CD14-positive monocyte (primary cell): ENCODE data around the gene ZFYVE28. TPM values are rescaled to one million over a fixed set of nuclear protein-coding genes. Genes with fewer than 3 reads are reported as not detected.

Experiments used
- DNase-seq, 3 donors: peaks; one replicate each; pipeline ENCODE4 v3.0.0-alpha.2; 2011 to 2022
- H2AFZ ChIP-seq: 2 replicates; pipeline ENCODE4 v1.6.0; 2012; ENCODE audit warnings: mild to moderate bottlenecking, low read depth, low read length, inconsistent platforms; ENCODE audit not compliant: insufficient read depth, poor library complexity, severe bottlenecking
- H3K27ac ChIP-seq, 2 donors: 1 replicate in 1 of 2; 2 replicates in 1 of 2; pipeline ENCODE4 v1.5.1; 2012 to 2013; ENCODE audit warnings: low read length in 2 of 2, control low read depth in 1 of 2, inconsistent platforms in 1 of 2, low read depth in 1 of 2, mild to moderate bottlenecking in 1 of 2
- H3K27me3 ChIP-seq, 2 donors: one replicate each; pipeline versions ENCODE4 v1.6.0 to v1.6.1; 2011 to 2013; ENCODE audit warnings: low read length in 2 of 2; ENCODE audit not compliant: control insufficient read depth in 2 of 2, insufficient read depth in 2 of 2
- H3K36me3 ChIP-seq, 2 donors: replicated peaks in 1 of 2; 1 replicate in 1 of 2; 2 replicates in 1 of 2; pipeline versions ENCODE4 v1.5.1 to v1.6.1; 2012 to 2013; ENCODE audit warnings: low read length in 2 of 2, control low read depth in 1 of 2, inconsistent platforms in 1 of 2, mild to moderate bottlenecking in 1 of 2; ENCODE audit not compliant: insufficient read depth in 2 of 2, control insufficient read depth in 1 of 2
- H3K4me1 ChIP-seq, 2 donors: 1 replicate in 1 of 2; 2 replicates in 1 of 2; pipeline versions ENCODE4 v1.5.1 to v1.6.1; 2012 to 2013; ENCODE audit warnings: low read length in 2 of 2, control low read depth in 1 of 2, inconsistent platforms in 1 of 2, mild to moderate bottlenecking in 1 of 2, moderate library complexity in 1 of 2; ENCODE audit not compliant: insufficient read depth in 2 of 2, control insufficient read depth in 1 of 2
- H3K4me2 ChIP-seq: replicated peaks from 2 replicates; pipeline ENCODE3; 2012; ENCODE audit warnings: low read length, moderate library complexity, mild to moderate bottlenecking; ENCODE audit not compliant: poor library complexity, severe bottlenecking; ENCODE audit errors: extremely low read depth
- H3K4me3 ChIP-seq, 3 experiments: fragments of 200-600 bp in 1 of 3; sonication (generic) in 1 of 3; replicated peaks in 1 of 3; 1 replicate in 2 of 3; 2 replicates in 1 of 3; pipeline ENCODE4 v1.5.1; 2011 to 2013; ENCODE audit warnings: low read length in 3 of 3, mild to moderate bottlenecking in 3 of 3, control low read depth in 2 of 3, low read depth in 2 of 3, inconsistent platforms in 1 of 3, moderate library complexity in 1 of 3
- H3K79me2 ChIP-seq: 2 replicates; pipeline ENCODE4 v1.6.0; 2012; ENCODE audit warnings: mild to moderate bottlenecking, control low read depth, inconsistent platforms, low read length, moderate library complexity; ENCODE audit not compliant: insufficient read depth
- H3K9ac ChIP-seq: 2 replicates; pipeline ENCODE4 v1.6.0; 2017; ENCODE audit warnings: low read length, mild to moderate bottlenecking; ENCODE audit not compliant: insufficient read depth, poor library complexity, severe bottlenecking
- H3K9me3 ChIP-seq, 2 donors: replicated peaks in 1 of 2; 1 replicate in 1 of 2; 2 replicates in 1 of 2; pipeline versions ENCODE4 v1.5.1 to v1.6.1; 2012 to 2013; ENCODE audit warnings: low read length in 2 of 2, control low read depth in 1 of 2; ENCODE audit not compliant: control insufficient read depth in 1 of 2, insufficient read depth in 1 of 2
- H4K20me1 ChIP-seq: 2 replicates; pipeline ENCODE4 v1.6.0; 2012; ENCODE audit warnings: mild to moderate bottlenecking, low read length, control low read depth, moderate library complexity; ENCODE audit not compliant: insufficient read depth
- H3K27ac Mint-ChIP-seq, 7 donors: one replicate each; pipeline ENCODE4 v1.8.0; 2020; ENCODE audit warnings: mild to moderate bottlenecking in 7 of 7, mixed read lengths in 7 of 7, moderate library complexity in 6 of 7, inconsistent platforms in 2 of 7
- H3K27me3 Mint-ChIP-seq, 3 donors: one replicate each; pipeline ENCODE4 v1.8.0; 2021 to 2022; ENCODE audit warnings: low read depth in 3 of 3, mild to moderate bottlenecking in 3 of 3, mixed read lengths in 3 of 3, moderate library complexity in 3 of 3, inconsistent platforms in 1 of 3
- H3K36me3 Mint-ChIP-seq, 2 donors: one replicate each; pipeline ENCODE4 v1.8.0; 2020; ENCODE audit warnings: mixed read lengths in 2 of 2, inconsistent platforms in 1 of 2, mild to moderate bottlenecking in 1 of 2
- H3K4me1 Mint-ChIP-seq: one replicate; pipeline ENCODE4 v1.8.0; 2020; ENCODE audit warnings: mild to moderate bottlenecking, mixed read lengths
- H3K4me3 Mint-ChIP-seq, 2 donors: one replicate each; pipeline ENCODE4 v1.8.0; 2020; ENCODE audit warnings: mild to moderate bottlenecking in 2 of 2, mixed read lengths in 2 of 2, moderate library complexity in 1 of 2
- H3K9me3 Mint-ChIP-seq, 7 donors: one replicate each; pipeline ENCODE4 v1.8.0; 2020 to 2022; ENCODE audit warnings: mixed read lengths in 7 of 7, mild to moderate bottlenecking in 6 of 7, moderate library complexity in 6 of 7, inconsistent platforms in 2 of 7
- CTCF ChIP-seq: fragments of 200-600 bp; IDR thresholded peaks from one replicate; pipeline ENCODE4 v1.8.0; 2022; ENCODE audit warnings: antibody characterized with exemption, mild to moderate bottlenecking
- WGBS: methylation state at CpG from one replicate; pipeline ENCODE4 v1.1.5; 2013; ENCODE audit warnings: missing lambda C conversion rate; ENCODE audit not compliant: insufficient coverage; 5-methylcytosine and 5-hydroxymethylcytosine counted together
- intact Hi-C, 2 donors: fragments of 100-400 bp; cut with micrococcal nuclease; formaldehyde crosslinking; loops; one replicate each; pipeline versions ENCODE4 v1.15.0 to v1.15.1; 2023
- polyA plus RNA-seq, 3 donors: library from polyadenylated mRNA; depleted of rRNA in 1 of 3; unstranded in 2 of 3; stranded (reverse) in 1 of 3; fragments of 300-500 nt in 2 of 3; fragments of >200 nt in 1 of 3; fragmentation: Illumina TruSeq in 2 of 3; gene quantifications; 1 replicate in 2 of 3; 2 replicates in 1 of 3; pipeline ENCODE4 v1.2.3, GENCODE V29; 2012 to 2021

Gene ZFYVE28
- polyA plus RNA-seq, 3 donors: 1.0 to 4.4 (median 1.1) TPM

GRCh38 chr4:2396781-2397368 is 21.6 kb downstream of the ZFYVE28 start:
- intact Hi-C loops: no loop called here
- TF ChIP-seq CTCF: no peak
- DNase-seq: no peak
- Histone ChIP-seq H3K36me3 (no peaks in the 10 kb centered on the region), H4K20me1 (peaks cover 8% of the 10 kb centered on the region), H3K4me3 (no peak overlapping the region), H3K4me1 (peaks cover 2 to 3% of the 10 kb centered on the region in 2 donors), H3K4me2 (no peak overlapping the region), H3K79me2 (no peaks in the 10 kb centered on the region), H3K9me3 (no peaks in the 10 kb centered on the region), H2AFZ (no peak overlapping the region), H3K9ac (no peak overlapping the region), H3K27me3 (peaks cover 3 to 34% of the 10 kb centered on the region in 2 donors), H3K27ac (no peak overlapping the region)
- Mint-ChIP-seq H3K36me3 (peaks cover 0 to 4% of the 10 kb centered on the region in 2 donors), H3K9me3 (peaks cover 0 to 2% (median 0%) of the 10 kb centered on the region in 7 donors), H3K27me3 (peaks cover 30 to 47% (median 42%) of the 10 kb centered on the region in 3 donors), H3K27ac (no peak overlapping the region), H3K4me1 (peaks cover 14% of the 10 kb centered on the region), H3K4me3 (no peak overlapping the region)
- 93% methylated on average over 17 of the region's 21 CpGs for WGBS

DNA sequence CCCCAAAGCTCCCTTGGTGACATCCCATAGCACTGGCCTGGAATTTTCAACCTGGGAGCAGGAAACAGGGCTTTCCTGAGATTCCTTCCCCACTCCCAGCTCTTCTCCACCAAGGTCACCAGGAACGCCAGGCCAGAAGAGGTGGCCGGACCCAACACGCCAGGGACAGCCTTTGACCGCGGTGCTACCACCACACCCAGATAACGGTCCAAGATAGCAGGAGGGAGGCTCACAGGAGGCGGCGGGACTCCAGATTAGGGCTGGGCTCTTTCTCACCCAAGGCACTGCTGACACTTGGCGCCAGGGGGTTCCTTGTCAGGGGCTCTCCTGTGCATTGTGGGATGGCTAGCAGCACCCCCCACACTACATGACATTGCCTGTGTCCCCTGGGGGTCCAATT is 22.9 kb downstream of the ZFYVE28 start:
- no peaks in the 10 kb centered on the region for H3K9me3 ChIP-seq
- WGBS: 91% methylated on average over 9 of the region's 9 CpGs
- intact Hi-C loops: no loop called here
- H2AFZ ChIP-seq: no peak overlapping the region
- no peak overlapping the region for H3K9ac ChIP-seq
- no peak for DNase-seq
- Mint-ChIP-seq H3K9me3 (peaks cover 0 to 4% (median 0%) of the 10 kb centered on the region in 7 donors), H3K27ac (no peak overlapping the region), H3K27me3 (peaks cover 37 to 48% (median 47%) of the 10 kb centered on the region in 3 donors), H3K4me1 (peaks cover 16% of the 10 kb centered on the region), H3K36me3 (peaks cover 0 to 2% of the 10 kb centered on the region in 2 donors), H3K4me3 (no peak overlapping the region)
- H4K20me1 ChIP-seq: no peaks in the 10 kb centered on the region
- TF ChIP-seq CTCF: no peak
- H3K4me1 ChIP-seq: peaks cover 0 to 2% of the 10 kb centered on the region in 2 donors
- H3K4me3 ChIP-seq: no peak overlapping the region
- H3K4me2 ChIP-seq: no peak overlapping the region
- peaks cover 7 to 35% of the 10 kb centered on the region in 2 donors for H3K27me3 ChIP-seq
- H3K27ac ChIP-seq: no peak overlapping the region
- no peaks in the 10 kb centered on the region for H3K79me2 ChIP-seq
- no peaks in the 10 kb centered on the region for H3K36me3 ChIP-seq
